Nephron (organoid): ENCODE results near the gene WDFY1.

Experiments used
- H3K27ac Mint-ChIP-seq, 3 experiments: 2 replicates each; pipeline ENCODE4 v1.8.0; 2020; ENCODE audit warnings: mixed read lengths in 3 of 3, mild to moderate bottlenecking in 2 of 3, moderate library complexity in 1 of 3
- H3K27me3 Mint-ChIP-seq: 2 replicates; pipeline ENCODE4 v1.8.0; 2021; ENCODE audit warnings: low read depth, mild to moderate bottlenecking, moderate library complexity, mixed read lengths
- H3K36me3 Mint-ChIP-seq: 2 replicates; pipeline ENCODE4 v1.8.0; 2020; ENCODE audit warnings: low read depth, mixed read lengths
- H3K4me1 Mint-ChIP-seq: 2 replicates; pipeline ENCODE4 v1.8.0; 2020; ENCODE audit warnings: mixed read lengths
- H3K4me3 Mint-ChIP-seq, 3 experiments: 2 replicates each; pipeline ENCODE4 v1.8.0; 2020; ENCODE audit warnings: mild to moderate bottlenecking in 3 of 3, mixed read lengths in 3 of 3, moderate library complexity in 2 of 3
- H3K9me3 Mint-ChIP-seq: 2 replicates; pipeline ENCODE4 v1.8.0; 2020; ENCODE audit warnings: mixed read lengths
- CTCF ChIP-seq, 3 experiments: fragments of 200-600 bp; sonication (generic); IDR thresholded peaks; one replicate each; pipeline ENCODE4 v1.5.0; 2021; ENCODE audit warnings: antibody characterized with exemption in 3 of 3; ENCODE audit not compliant: unreplicated experiment in 3 of 3

Gene WDFY1

GRCh38 chr2:223922308-223922707 lies 22.8 kb downstream of the WDFY1 start:
- H3K4me3 Mint-ChIP-seq = no peak overlapping the region
- TF ChIP-seq CTCF (IDR thresholded peaks at IDR 0.05; ENCODE audit: unreplicated experiment in 3 of 3) = no peak
- peaks cover 85% of the 10 kb centered on the region for H3K36me3 Mint-ChIP-seq
- no peaks in the 10 kb centered on the region for H3K4me1 Mint-ChIP-seq
- H3K27me3 Mint-ChIP-seq = no peaks in the 10 kb centered on the region
- H3K27ac Mint-ChIP-seq = no peak overlapping the region
- H3K9me3 Mint-ChIP-seq = peaks cover 5% of the 10 kb centered on the region

- H3K9me3 Mint-ChIP-seq = peaks cover 4% of the 10 kb centered on the region
- no peaks in the 10 kb centered on the region for H3K4me1 Mint-ChIP-seq
- no peak overlapping the region for H3K4me3 Mint-ChIP-seq
- no peak for TF ChIP-seq CTCF (IDR thresholded peaks at IDR 0.05; ENCODE audit: unreplicated experiment in 3 of 3)
- H3K27me3 Mint-ChIP-seq = no peaks in the 10 kb centered on the region
- no peak overlapping the region for H3K27ac Mint-ChIP-seq
- peaks cover 85% of the 10 kb centered on the region for H3K36me3 Mint-ChIP-seq
Measured at GRCh38 chr2:223921204-223921603, 23.9 kb downstream of the WDFY1 start.

GRCh38 chr2:223920109-223920508 lies 25.0 kb downstream of the WDFY1 start:
- H3K27me3 Mint-ChIP-seq = no peaks in the 10 kb centered on the region
- no peak overlapping the region for H3K27ac Mint-ChIP-seq
- no peak overlapping the region for H3K4me3 Mint-ChIP-seq
- H3K36me3 Mint-ChIP-seq = peaks cover 84% of the 10 kb centered on the region
- no peaks in the 10 kb centered on the region for H3K4me1 Mint-ChIP-seq
- H3K9me3 Mint-ChIP-seq = no peaks in the 10 kb centered on the region
- TF ChIP-seq CTCF (IDR thresholded peaks at IDR 0.05; ENCODE audit: unreplicated experiment in 3 of 3) = no peak

- Mint-ChIP-seq H3K27me3 (no peaks in the 10 kb centered on the region), H3K4me1 (peaks cover 3% of the 10 kb centered on the region), H3K4me3 (no peak overlapping the region), H3K9me3 (no peaks in the 10 kb centered on the region), H3K27ac (no peak overlapping the region), H3K36me3 (peaks cover 75% of the 10 kb centered on the region)
- TF ChIP-seq CTCF (IDR thresholded peaks at IDR 0.05; ENCODE audit: unreplicated experiment in 3 of 3) = no peak
Measured at GRCh38 chr2:223918671-223919134, 26.4 kb downstream of the WDFY1 start.

- H3K4me1 Mint-ChIP-seq = peaks cover 3% of the 10 kb centered on the region
- no peak for TF ChIP-seq CTCF (IDR thresholded peaks at IDR 0.05; ENCODE audit: unreplicated experiment in 3 of 3)
- H3K9me3 Mint-ChIP-seq = no peaks in the 10 kb centered on the region
- no peak overlapping the region for H3K27ac Mint-ChIP-seq
- H3K27me3 Mint-ChIP-seq = no peaks in the 10 kb centered on the region
- H3K36me3 Mint-ChIP-seq = peaks cover 72% of the 10 kb centered on the region
- no peak overlapping the region for H3K4me3 Mint-ChIP-seq
Measured at GRCh38 chr2:223916181-223916920, 28.8 kb downstream of the WDFY1 start.

GRCh38 chr2:223915071-223915470 lies 30.1 kb downstream of the WDFY1 start:
- no peak overlapping the region for H3K27ac Mint-ChIP-seq
- H3K36me3 Mint-ChIP-seq = peaks cover 69% of the 10 kb centered on the region
- no peak for TF ChIP-seq CTCF (IDR thresholded peaks at IDR 0.05; ENCODE audit: unreplicated experiment in 3 of 3)
- H3K4me1 Mint-ChIP-seq = peaks cover 3% of the 10 kb centered on the region
- no peaks in the 10 kb centered on the region for H3K27me3 Mint-ChIP-seq
- no peaks in the 10 kb centered on the region for H3K9me3 Mint-ChIP-seq
- H3K4me3 Mint-ChIP-seq = no peak overlapping the region
